ENCODE measurements around the gene ZNF813. TPM values are rescaled to one million over a fixed set of nuclear protein-coding genes. Genes with fewer than 3 reads are reported as not detected.
A peak's percentile ranks its signal among the peaks of the same experiment; 100 is the strongest.

The ZNF813 gene
- total RNA-seq, 1 experiment from 2014 or later = 0.61 TPM

- CTCF ChIA-PET = interaction anchor here (0.6 kb wide), 1 partner anchor 1754 kb away, joined by 3 read pairs; no protein-coding TSS in a partner anchor
- Mint-ChIP-seq H3K27me3 (ENCODE audit: insufficient read depth, unreplicated experiment) (no peaks in the 10 kb centered on the region), H3K4me3 (ENCODE audit: unreplicated experiment) (peak overlapping the region; percentile 89), H3K4me1 (ENCODE audit: insufficient read depth, unreplicated experiment) (no peaks in the 10 kb centered on the region), H3K36me3 (ENCODE audit: insufficient read depth, unreplicated experiment) (peaks cover 19% of the 10 kb centered on the region), H3K9me3 (ENCODE audit: unreplicated experiment) (peaks cover 7% of the 10 kb centered on the region), H3K27ac (ENCODE audit: low read depth, unreplicated experiment) (no peak overlapping the region)
- TF ChIP-seq CTCF (IDR thresholded peaks at IDR 0.05; ENCODE audit: unreplicated experiment) = no peak
- no TSS peak for BruUV-seq (replicated peaks)
- intact Hi-C loops (cut with micrococcal nuclease) = no loop called here
- no peak for DNase-seq (ENCODE audit: unreplicated experiment)
- POLR2A ChIA-PET = interaction anchor here (0.6 to 1.8 kb wide), 3 partner anchors 13 to 18 kb away, joined by 3 to 7 read pairs (median 7); no protein-coding TSS in a partner anchor
Measured at GRCh38 chr19:53537121-53537520, 69.6 kb downstream of the ZNF813 start.

GRCh38 chr19:53537521-53538377 lies 70.2 kb downstream of the ZNF813 start, which contains the start of gene ZNF331:
Gene ZNF331 (plus strand): TSS chr19:53538145. CDS start chr19:53569377, 31,232 bp downstream.
- H3K9me3 Mint-ChIP-seq (ENCODE audit: unreplicated experiment) = peaks cover 7% of the 10 kb centered on the region
- peak; percentile 52 for DNase-seq (ENCODE audit: unreplicated experiment)
- no TSS peak for BruUV-seq (replicated peaks)
- peak within 1 kb of the TSS; percentile 89 for H3K4me3 Mint-ChIP-seq (ENCODE audit: unreplicated experiment)
- H3K27me3 Mint-ChIP-seq (ENCODE audit: insufficient read depth, unreplicated experiment) = no peaks in the 10 kb centered on the region
- H3K27ac Mint-ChIP-seq (ENCODE audit: low read depth, unreplicated experiment) = peak within 1 kb of the TSS; percentile 78
- intact Hi-C loops (cut with micrococcal nuclease) = no loop called here
- ChIA-PET CTCF (no interaction called here), POLR2A (interaction anchor here (0.8 to 1.8 kb wide), 3 partner anchors 17 to 599 kb away, joined by 3 to 7 read pairs (median 4); no protein-coding TSS in a partner anchor)
- H3K4me1 Mint-ChIP-seq (ENCODE audit: insufficient read depth, unreplicated experiment) = no peaks in the 10 kb centered on the region
- H3K36me3 Mint-ChIP-seq (ENCODE audit: insufficient read depth, unreplicated experiment) = peaks cover 21% of the 10 kb centered on the region
- no peak for TF ChIP-seq CTCF (IDR thresholded peaks at IDR 0.05; ENCODE audit: unreplicated experiment)

DNA sequence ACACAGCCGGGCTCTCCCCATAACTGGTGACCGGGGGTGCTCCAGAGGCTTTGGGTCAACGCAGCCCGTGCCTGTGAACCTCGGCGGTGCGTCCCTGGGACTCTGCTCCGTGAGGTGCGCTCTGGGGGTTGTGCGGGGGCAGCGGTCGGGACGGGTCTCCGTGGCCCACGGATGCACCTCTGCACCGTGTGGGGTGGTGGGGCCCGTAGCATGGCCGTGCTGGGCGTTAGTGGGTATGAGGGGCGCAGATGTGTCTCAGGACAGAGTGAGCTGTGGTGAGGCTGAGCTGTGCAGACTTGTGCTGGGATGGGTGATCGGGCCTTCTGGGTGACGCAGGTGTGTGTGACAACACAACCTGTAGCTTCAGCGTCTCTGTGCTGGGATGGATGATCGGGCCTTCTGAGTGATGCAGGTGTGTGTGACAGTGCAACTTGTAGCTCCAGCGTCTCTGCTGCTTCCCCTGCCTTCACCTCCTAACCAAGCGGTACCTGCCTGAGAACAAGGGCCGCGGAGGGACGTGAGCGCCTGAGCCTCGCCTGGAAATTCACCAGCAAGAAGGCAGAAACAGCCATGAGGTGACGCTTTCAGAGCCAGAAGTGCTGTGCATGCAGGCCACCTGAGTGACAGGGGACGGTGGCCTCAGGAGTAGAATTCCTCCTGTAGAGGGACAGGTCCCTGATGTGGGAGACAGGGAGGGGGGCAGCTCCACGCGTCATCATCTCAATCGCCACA lies 71.0 kb downstream of the ZNF813 start:
- H3K36me3 Mint-ChIP-seq (ENCODE audit: insufficient read depth, unreplicated experiment) = peaks cover 23% of the 10 kb centered on the region
- intact Hi-C loops (cut with micrococcal nuclease) = no loop called here
- TF ChIP-seq CTCF (IDR thresholded peaks at IDR 0.05; ENCODE audit: unreplicated experiment) = no peak
- no TSS peak for BruUV-seq (replicated peaks)
- peak overlapping the region; percentile 78 for H3K27ac Mint-ChIP-seq (ENCODE audit: low read depth, unreplicated experiment)
- CTCF ChIA-PET = interaction anchor here (0.6 to 0.8 kb wide), 2 partner anchors 13 to 92 kb away, joined by 3 read pairs; no protein-coding TSS in a partner anchor
- DNase-seq (ENCODE audit: unreplicated experiment) = no peak
- no peaks in the 10 kb centered on the region for H3K4me1 Mint-ChIP-seq (ENCODE audit: insufficient read depth, unreplicated experiment)
- H3K27me3 Mint-ChIP-seq (ENCODE audit: insufficient read depth, unreplicated experiment) = no peaks in the 10 kb centered on the region
- H3K4me3 Mint-ChIP-seq (ENCODE audit: unreplicated experiment) = peak overlapping the region; percentile 89
- H3K9me3 Mint-ChIP-seq (ENCODE audit: unreplicated experiment) = no peaks in the 10 kb centered on the region
- POLR2A ChIA-PET = interaction anchor here (0.8 to 1.8 kb wide), 4 partner anchors 16 to 598 kb away, joined by 3 to 7 read pairs (median 4); no protein-coding TSS in a partner anchor

- ChIA-PET POLR2A (no interaction called here), CTCF (interaction anchor here (0.6 kb wide), 1 partner anchor 28 kb away, joined by 4 read pairs; no protein-coding TSS in a partner anchor)
- Mint-ChIP-seq H3K4me1 (ENCODE audit: insufficient read depth, unreplicated experiment) (no peaks in the 10 kb centered on the region), H3K9me3 (ENCODE audit: unreplicated experiment) (no peaks in the 10 kb centered on the region), H3K4me3 (ENCODE audit: unreplicated experiment) (no peak overlapping the region), H3K27ac (ENCODE audit: low read depth, unreplicated experiment) (no peak overlapping the region), H3K27me3 (ENCODE audit: insufficient read depth, unreplicated experiment) (no peaks in the 10 kb centered on the region), H3K36me3 (ENCODE audit: insufficient read depth, unreplicated experiment) (peaks cover 26% of the 10 kb centered on the region)
- no TSS peak for BruUV-seq (replicated peaks)
- no peak for DNase-seq (ENCODE audit: unreplicated experiment)
- no peak for TF ChIP-seq CTCF (IDR thresholded peaks at IDR 0.05; ENCODE audit: unreplicated experiment)
- intact Hi-C loops (cut with micrococcal nuclease) = no loop called here
Measured at GRCh38 chr19:53540091-53540490, 72.6 kb downstream of the ZNF813 start.
